ENCODE data around the gene SYTL1.

SYTL1 gene

DNA sequence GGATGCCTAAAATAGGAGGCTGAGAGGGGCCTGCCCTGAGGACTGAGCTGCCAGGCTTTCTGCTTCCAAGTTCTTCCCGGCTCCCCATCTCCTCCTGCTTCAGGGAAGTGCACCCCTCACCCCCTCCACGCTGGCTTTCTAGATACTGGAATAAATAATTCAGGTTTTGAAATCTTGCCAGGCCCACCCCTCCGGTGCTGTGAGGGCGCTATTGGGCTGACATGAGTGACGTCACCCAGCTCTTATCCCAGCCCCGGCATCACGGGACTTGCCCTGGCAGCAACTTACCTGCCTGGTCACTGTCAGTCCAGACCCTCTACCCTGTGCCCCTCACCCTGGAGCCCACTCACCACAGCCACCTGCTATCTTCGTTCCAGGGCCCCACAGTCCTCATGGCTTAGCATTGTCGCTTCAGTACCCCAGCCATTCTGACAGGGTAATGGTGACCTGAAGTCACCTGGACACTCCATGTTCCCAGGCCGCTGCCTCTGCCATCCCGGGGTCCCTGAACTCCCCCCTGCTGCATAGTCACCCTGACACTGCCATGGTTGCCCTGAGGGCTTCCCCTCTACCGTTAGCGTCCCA lies 49.8 kb downstream of the SYTL1 start:
- no peak for DNase-seq

DNA sequence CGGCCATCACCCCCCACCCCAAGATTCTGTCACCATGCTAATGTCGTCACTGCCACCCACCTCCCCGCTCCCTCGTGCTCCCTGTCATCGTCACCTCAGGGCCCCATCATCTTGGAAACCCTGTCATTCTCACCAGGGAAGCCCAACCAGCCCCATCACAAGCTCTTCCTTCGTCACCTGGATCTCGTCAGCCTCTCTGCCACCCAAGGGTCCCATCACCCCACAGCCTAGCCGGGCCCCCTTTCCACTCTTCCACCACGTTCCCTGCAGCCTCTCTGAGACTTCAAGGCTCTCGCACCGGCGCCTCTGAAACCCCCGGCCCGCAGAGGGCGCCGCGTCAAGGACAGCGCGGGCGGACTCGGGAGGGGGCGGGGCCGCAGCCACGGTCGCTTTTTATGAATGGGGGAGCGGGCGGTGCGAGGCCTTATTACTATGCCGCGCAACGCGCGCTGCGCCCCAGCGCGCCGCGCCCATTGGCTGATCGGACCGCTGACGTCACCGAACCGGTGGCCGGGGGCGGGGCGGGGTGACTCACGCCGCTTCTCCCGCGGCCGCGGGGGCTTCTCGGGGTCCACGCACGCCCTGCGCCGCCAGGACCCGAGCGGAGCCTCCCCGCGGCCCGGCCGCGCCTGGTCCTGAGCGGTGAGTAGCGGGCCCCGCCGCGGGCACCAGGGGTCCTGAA lies 50.4 kb downstream of the SYTL1 start, which contains the start of gene GPR3:
Gene GPR3 (plus strand): TSS at position 527 of the 682 bp plus-strand sequence. CDS start 1,177 bp downstream, outside the sequence.
- DNase-seq = peak; percentile 80

DNA sequence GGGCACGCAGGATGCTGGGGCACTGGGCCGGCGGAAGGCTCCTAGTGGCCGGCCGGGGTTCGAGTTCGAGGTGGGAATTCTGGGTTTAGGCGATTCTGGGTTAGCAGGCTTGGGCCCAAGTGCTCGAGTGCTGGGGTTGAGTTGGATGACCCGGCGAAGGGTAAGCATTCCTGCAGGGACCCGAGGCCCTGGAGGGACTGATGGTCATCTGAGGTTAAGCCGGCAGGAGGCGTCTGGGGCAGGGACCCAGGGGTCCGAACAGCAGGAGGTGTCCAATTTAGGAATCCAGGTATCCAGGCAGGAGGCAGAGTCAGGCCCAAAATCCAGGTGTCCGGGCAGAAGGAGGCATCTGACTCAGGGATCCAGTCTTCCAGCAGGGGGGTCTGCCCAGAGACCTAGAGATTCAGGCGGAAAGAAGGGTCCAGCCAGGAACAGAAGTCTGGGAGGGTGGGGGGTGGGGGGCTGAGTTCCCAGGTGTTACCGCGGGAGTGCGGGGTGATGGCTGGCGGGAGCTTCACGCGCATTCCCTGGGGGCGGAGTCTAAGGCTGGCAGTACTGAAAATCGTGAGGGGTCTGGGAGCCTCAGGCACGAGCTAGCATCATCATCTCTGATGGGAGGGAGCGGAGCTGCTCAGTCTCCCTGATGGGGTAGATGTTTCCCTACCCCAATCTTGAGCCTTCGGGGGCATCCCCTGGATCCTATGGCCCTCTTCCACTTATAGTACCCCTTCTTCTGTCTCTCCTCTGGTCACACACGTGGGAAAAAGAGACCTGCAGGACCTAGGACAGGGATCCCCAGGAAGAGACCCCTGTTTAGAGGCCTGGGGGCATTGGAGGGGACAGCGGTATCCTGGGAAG lies 51.2 kb downstream of the SYTL1 start:
- DNase-seq = no peak

DNA sequence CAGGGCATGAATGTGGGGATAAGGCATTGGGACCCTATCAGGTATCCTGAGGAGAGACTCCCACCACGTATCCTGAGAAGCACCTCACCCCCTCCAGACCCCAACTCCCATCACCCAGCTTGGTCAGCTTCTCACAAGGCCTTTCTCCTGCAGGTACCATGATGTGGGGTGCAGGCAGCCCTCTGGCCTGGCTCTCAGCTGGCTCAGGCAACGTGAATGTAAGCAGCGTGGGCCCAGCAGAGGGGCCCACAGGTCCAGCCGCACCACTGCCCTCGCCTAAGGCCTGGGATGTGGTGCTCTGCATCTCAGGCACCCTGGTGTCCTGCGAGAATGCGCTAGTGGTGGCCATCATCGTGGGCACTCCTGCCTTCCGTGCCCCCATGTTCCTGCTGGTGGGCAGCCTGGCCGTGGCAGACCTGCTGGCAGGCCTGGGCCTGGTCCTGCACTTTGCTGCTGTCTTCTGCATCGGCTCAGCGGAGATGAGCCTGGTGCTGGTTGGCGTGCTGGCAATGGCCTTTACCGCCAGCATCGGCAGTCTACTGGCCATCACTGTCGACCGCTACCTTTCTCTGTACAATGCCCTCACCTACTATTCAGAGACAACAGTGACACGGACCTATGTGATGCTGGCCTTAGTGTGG lies 51.9 kb downstream of the SYTL1 start:
- no peak for DNase-seq

DNA sequence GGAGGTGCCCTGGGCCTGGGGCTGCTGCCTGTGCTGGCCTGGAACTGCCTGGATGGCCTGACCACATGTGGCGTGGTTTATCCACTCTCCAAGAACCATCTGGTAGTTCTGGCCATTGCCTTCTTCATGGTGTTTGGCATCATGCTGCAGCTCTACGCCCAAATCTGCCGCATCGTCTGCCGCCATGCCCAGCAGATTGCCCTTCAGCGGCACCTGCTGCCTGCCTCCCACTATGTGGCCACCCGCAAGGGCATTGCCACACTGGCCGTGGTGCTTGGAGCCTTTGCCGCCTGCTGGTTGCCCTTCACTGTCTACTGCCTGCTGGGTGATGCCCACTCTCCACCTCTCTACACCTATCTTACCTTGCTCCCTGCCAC lies 52.4 kb downstream of the SYTL1 start:
- DNase-seq = no peak

DNA sequence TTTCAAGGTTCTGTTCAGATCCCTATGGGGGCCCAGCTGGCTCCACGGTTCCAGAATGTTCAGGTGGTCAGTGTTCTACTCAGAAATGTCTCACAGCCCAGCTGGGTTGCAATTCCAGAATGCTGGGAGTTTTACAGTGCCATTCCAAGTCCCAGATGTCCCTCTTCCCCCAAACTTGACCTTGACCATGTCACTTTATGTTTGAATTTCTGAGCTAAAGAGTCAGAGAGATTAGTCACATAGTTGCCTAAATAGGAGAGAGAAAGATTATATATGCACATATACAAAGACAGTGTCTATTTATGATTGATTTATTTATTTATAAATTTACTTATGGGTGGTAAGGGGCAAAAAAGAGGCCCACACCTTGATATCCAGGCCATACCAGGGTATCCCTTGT lies 53.1 kb downstream of the SYTL1 start:
- no peak for DNase-seq

DNA sequence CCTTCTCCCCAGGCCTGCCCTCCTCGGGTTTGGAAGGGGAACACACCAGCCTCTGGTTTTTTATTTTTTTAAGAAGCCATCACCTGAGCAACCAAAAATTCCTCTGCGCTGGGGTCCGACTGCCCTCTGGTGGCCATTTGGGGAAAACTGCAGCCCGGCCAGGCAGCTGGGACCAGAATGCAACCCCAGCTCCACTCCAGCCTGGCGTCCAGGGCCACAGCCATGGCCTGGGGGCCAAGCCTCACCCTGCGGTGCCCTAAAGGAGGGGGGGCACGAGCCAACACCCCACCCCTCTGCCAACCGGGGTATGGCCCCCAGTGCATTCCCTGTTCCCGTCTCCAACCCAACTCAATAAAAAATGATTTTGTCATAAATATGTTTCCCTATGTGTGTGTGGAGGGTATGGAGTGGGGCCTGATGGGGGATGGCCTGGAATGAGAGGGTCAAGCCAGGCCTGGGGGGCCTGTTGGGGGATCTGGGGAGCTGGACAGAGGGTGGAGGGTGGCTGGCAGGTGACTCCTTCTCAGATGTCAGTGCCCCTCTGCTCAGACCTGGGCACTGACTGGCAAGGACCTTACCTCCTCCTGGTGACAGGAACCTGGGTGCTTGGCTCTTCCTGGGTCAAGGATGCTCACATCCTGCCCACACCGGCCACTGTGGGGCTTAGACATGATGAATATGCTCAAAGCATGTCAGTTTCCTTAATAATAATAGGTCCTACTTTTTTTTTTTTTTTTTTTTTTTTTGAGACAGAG lies 53.8 kb downstream of the SYTL1 start:
- peak; percentile 44 for DNase-seq

DNA sequence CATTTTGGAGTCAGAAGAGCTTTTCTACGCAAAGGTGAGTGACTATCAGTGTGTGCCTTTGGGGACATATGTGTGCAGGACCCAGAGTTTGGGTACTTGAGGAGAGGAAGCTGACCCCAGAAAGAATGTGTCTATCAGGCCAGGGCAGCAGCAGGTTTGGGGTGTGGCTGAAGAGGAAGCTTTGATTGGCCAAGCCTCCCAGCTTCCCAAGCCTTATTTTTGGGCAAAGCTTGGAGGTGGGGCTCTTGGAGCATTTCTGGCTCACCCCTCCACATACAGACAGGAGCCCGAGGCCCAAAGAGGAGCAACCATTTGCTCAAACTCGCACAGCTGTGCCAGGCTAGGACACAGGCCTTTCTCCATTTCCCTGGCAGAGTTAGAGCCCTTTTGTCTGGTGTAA lies 55.3 kb downstream of the SYTL1 start:
- no peak for DNase-seq

DNA sequence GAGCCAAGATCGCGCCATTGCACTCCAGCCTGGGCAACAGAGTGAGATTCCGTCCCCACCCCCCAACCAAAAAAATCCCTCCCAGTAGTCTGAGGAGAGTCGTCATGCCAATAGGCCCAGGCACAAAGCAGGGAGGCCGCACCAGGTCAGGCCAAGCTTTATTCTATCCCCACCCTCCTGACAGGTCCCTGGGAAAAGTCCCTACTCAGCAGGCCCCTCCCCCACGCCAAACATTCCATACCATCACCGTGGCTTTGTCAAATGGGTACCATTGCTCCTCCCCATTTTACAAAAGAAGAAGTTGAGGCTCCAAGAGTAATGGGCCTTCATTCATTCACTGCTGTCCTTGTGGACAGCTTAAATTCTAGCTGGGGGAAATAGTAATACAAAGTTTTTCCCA lies 55.9 kb downstream of the SYTL1 start:
- no peak for DNase-seq

DNA sequence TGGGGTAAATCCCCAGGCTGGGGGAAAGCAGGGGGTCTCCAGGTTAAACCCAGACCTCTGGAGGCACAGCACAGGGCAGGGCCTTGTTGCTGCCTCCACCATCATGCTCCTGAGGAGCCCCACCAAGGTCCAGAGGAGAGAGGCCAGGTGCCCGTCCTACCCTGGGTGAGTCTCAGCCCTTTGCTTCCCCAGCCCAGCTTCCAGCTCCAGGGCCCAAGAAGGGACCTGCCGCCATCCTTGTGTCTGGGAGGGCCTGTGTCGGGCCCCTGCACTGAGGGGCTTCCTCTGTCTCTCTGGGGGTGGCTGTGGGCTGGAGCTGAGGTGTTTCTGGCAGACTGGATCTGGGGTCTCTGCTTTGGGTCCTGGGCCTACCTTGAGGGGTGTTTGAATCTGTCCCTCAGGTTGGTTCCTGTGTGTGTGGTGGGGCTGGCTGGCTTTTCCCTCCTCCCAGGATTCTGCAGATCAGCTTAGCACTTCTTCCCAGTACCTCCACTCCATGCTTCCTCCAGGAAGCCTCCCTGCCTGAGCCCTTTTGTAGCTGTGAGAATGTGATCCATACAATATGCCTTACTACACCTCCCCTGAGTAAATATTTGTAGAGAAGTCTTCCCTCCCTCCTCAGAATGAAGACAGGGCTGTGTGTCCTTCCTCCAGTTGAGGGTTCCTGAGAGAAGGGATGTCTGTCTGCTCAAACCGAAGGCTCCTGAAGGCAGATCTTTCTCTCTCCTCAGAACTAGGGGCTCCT lies 56.8 kb downstream of the SYTL1 start:
- no peak for DNase-seq

DNA sequence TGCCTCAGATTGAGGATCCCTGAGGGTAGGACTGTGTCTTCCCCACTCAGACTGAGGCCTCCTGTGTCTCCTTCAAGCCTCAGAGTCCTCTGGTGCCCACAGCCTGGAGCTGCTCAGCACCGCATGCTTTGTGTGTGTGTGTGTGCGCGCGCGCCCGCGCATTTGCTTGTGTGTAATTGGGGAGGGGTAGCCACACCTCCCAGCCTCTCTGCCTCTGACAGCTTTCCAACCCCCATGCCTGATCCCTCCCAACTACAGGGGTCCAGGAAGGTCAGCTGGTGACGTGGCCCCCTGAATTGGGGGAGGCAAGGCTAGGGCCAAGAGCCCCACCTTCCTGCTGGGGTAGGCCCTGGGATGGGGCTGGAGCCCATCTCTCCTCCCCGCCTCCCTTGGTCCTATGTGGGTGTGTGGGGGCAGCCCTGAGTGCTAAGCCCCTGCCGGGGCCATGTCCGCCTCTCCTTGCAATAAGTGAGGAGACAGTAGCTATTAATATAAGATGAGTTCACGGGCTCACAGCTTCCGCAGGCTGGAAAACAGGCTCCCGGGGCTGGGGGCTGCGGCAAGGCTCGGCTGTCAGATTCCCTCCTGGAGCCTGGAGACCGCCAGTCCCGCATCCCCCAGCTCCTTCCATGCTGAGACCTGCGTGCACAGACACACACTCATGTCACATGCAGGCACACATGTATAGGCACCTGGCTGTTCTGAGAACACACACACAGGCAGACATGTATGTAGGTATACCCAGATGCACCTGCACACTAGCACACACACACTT lies 57.6 kb downstream of the SYTL1 start:
- DNase-seq = no peak

DNA sequence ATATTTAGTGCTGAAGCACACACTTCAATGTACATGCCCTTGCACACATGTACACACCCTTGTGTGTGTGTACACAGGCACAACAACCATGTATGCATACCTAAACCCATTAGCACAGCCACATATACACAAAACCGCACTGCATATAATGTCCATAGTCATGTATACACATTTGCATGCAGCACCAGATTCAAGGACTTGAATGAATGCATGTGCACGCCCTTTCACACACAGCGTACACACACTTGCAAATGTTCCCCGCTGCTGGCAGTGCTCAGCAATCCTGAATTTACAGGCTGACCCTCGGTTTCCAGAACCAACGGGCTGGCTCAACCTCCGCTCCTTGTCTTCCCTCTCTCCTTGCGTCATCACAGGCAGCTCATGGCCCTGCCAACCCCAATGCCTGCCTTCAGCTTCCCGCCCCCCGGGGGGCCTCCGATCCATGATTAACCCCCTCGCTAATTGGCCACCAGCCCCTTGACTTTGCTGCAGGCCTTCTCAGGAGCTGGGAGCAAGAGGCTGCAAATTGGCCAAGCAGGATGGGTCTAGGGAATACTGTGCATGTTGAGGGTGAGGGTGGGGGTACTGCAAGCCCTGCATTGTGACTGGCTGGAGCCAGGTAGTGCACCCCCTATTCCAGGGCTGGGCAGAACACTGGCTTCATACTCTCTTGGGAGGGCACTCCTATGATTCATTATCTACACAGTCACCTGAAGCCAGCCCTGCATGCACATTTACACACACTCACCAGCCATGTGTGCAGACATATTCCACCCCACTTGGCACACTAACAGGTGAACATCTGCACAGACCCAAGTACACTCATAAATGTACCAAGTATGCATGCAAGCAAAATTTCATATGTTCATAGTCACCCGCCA lies 58.5 kb downstream of the SYTL1 start:
- DNase-seq = no peak

DNA sequence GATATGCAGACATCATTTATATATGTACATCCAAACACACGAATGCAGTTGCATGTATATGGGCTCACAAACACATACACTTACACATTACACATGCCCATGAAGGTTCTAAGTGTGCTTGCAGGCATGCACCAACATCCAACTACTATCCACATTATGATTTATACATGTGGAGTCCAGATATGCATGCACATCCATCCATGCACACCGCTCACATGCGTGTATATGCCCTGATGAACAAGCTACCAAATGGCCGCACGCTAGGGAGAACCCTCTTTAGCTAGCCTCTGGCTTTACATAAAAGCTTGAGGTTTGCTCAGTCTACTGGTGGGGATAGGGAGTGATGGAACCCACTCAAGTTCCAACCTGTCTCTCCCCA lies 59.1 kb downstream of the SYTL1 start:
- no peak for DNase-seq

DNA sequence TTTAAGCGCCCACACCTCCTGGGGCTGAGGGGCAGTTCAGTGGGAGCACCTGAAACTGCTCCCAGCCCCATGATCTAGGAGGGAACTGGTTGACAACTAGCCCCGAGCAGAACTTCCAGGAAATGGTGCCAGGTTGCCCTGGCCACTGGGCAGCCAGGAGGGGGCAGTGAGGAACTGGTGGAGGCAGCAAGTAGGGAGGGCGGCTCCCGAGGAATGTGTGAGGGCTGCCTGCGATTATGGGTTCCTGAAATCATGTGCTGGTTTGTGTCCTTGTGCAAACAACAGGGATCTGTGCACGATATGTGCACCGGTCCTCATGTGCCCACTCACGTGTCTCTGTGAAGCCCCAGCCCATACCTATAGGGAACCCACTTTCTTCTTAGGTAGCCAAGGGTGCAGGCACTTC lies 60.5 kb downstream of the SYTL1 start:
- no peak for DNase-seq

DNA sequence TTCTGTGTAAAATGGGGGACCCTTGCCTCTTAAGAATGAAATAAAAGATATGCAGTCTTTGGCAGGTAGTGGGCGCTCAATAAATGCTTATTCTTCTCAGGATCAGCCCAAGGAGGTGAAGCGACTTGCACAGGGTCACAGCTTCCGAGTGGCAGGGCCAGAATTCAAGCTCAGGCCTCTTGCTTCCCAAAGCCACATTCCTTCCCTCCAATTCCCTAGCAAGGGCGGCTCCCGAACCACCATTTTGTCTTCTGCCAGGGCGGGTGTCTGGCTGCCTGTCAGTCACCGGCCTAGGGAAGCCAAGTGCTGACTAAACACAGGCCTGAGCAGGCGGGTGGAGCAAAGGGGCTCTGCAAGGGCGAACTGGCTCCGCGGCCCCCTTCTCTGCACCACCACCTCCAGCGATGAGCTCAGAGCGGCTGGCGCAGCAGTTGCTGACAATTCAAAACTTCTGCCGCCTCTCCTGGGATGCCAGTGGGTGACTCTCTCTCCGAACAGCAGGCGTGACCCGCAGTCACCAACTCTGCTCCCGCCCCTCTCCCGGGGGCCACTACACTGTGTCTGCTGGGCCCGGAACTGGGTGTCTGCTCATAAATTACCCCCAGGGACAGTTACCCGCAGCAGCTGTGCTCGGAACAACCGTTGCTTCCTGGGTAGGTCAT lies 61.4 kb downstream of the SYTL1 start:
- DNase-seq = no peak

Data from NCI-H1694 (cell line).